Umbilical cord (tissue), 2 donors: ENCODE data around the gene FAH. TPM values are rescaled to one million over a fixed set of nuclear protein-coding genes. Genes with fewer than 3 reads are reported as not detected.
A peak's percentile ranks its signal among the peaks of the same experiment; 100 is the strongest.

Experiments used
- DNase-seq: peaks from one replicate; pipeline ENCODE4 v3.0.0-alpha.2; 2015; ENCODE audit warnings: low spot score
- total RNA-seq: library from RNA; depleted of rRNA; stranded (reverse); fragments of >200 nt; gene quantifications from one replicate; pipeline ENCODE4 v1.2.3, GENCODE V29; 2014; ENCODE audit warnings: low replicate concordance; ENCODE audit not compliant: insufficient read depth

The FAH gene
- total RNA-seq, 1 donor from 2014 or later = 19.3 TPM

- peak; percentile 34 for DNase-seq
Observed at GRCh38 chr15:80173022-80173759, 20.4 kb downstream of the FAH start.

GRCh38 chr15:80174017-80174746 lies 21.4 kb downstream of the FAH start:
- no peak for DNase-seq

DNA sequence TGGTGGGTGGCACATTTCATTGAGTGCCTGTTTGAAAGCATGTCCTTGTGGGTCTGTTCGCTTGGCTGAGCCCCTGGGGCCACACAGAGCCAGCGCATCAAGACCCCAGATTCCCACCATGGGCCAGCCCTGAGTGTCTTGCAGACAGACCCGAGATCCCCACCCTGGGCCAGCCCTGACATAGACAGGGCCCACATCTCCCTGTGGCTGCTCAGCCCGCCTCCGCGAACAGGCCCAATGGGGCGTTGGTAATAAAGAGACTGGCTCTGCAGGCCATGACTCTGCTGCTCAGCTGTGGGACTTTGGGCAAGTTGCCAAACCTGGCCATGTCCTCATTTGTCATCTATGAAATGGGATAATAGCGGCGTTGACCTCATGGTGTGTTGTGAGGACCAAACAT lies 22.6 kb downstream of the FAH start:
- DNase-seq = no peak

- DNase-seq = no peak
Observed at GRCh38 chr15:80176443-80176842, 23.6 kb downstream of the FAH start.

DNA sequence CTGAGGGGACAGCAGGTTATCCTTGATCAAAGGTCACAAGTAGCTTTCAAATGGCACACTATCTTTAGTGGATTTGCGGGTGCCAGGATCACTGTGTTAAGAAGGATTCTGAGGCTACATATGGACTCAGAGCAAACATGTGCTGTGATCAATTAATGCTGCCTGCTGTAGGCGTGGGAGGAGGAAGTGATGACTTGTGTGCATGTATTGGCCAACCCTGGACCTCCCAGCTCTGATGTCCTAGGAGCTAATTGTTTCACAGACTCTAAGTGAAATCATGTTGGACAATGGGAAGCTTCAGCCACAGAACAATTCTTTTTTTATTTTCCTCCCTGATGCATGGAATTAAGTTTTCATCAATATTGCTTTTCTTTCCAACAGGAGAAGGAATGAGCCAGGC lies 24.4 kb downstream of the FAH start:
- no peak for DNase-seq

GRCh38 chr15:80179025-80179759 lies 26.4 kb downstream of the FAH start:
- DNase-seq = no peak

GRCh38 chr15:80179935-80180334 lies 27.1 kb downstream of the FAH start:
- no peak for DNase-seq

GRCh38 chr15:80180468-80180867 lies 27.7 kb downstream of the FAH start:
- no peak for DNase-seq

GRCh38 chr15:80180986-80181385 lies 28.2 kb downstream of the FAH start:
- DNase-seq = no peak

GRCh38 chr15:80182611-80183261 lies 29.9 kb downstream of the FAH start:
- peak; percentile 41 for DNase-seq

GRCh38 chr15:80183306-80183705 lies 30.5 kb downstream of the FAH start:
- DNase-seq = no peak

DNA sequence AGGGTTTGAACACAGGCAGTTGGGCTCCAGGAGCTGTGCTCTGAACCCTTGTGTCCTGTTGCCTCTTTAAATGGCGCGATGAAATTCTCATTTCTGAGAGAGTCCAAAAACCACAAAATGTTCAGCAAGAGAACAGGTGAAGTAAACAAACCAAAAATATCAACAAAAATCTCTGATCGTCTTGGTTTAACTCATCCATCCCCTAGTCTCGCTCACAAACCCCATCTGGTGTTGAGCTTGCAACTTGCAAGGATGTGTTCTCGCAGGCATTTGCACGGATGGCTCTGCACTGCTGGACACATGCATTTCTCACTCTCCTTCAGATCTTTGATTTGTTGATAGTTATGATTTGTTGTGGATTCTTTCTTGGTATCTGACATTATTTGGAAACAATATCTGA lies 31.1 kb downstream of the FAH start:
- DNase-seq = no peak

GRCh38 chr15:80184554-80184953 lies 31.8 kb downstream of the FAH start:
- no peak for DNase-seq

DNA sequence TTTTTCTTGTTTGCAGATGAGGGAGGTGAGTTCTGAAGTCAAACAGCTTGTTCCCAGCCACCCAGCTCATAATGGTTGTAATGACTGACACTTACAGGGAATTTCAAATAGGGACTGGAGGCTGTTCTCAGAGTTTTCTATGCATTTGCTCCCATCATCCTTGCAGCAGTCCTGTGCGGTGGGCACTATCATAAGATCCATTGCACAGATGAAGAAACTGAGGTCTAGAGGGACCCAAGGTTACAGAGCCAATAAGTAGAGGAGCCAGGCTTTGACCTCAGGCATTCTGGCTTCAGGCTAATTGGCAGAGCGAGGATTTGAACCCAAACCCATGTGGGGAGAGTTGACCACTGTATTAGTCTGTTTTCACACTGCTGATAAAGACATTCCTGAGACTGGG lies 32.4 kb downstream of the FAH start:
- no peak for DNase-seq

DNA sequence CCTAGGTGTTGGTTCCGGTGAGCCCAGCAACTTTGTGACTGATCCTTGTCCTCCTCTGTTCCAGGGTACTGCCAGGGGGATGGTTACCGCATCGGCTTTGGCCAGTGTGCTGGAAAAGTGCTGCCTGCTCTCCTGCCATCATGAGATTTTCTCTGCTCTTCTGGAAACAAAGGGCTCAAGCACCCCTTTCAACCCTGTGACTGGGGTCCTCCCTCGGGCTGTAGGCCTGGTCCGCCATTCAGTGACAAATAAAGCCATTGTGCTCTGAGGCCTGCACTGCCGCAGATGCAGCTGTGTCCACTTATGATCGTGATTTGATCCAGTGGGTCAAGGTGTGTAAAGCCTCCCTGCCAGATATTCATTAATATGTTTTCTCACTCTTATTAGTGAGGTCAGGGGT lies 33.3 kb downstream of the FAH start:
- no peak for DNase-seq

GRCh38 chr15:80186597-80186996 lies 33.8 kb downstream of the FAH start:
- no peak for DNase-seq

- DNase-seq = peak; percentile 94
Observed at GRCh38 chr15:80188251-80188650, 35.5 kb downstream of the FAH start.

DNA sequence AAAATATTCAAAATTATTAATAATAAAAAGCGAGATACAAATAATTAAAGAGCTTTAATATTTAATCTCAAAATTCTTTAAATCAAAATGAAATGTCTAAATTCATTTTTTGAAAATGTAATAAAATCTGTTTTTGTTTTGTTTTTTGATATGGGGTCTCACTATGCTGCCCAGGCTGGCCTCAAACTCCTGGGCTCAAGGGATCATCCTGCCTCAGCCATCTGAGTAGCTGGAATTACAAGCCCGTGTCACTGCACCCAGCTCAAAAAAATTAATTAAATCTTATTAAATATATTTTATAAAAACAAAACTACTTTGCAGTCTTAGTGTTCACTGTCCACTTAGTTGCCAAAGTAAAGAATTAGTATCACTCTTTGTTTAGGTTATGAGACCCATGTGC lies 38.4 kb downstream of the FAH start:
- DNase-seq = no peak

DNA sequence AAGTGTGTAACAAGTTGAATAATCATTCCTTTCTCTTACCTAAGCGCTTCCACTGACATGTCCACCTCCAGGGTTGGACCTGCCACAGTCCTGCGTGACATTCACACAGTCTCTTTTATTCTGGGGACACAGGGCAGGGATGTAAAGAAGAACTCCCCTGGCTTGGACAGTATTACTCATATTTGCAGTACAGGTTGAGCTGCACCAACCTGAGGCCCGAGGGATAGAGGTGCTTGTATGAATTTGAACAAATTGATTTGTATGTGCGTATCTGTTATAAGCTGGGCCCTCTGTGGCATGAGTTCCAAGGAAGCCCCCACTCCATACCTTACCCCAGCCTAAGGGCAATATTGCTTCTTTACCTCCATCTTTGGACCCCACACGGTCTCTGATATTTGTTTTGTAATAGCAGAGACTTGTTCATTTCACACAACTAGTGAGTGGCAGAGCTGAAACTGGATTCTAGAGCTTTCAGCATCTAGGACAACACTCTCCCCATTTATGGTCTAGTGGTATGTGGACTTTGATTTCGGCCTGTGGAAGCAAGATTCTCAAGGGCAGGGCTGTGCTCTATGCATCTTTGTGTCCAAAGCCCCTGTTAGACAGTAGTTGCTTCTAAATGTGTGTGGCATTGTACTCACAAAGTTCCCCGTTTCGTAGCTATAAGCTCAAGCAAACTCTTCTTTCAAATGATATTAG lies 39.2 kb downstream of the FAH start:
- no peak for DNase-seq

DNA sequence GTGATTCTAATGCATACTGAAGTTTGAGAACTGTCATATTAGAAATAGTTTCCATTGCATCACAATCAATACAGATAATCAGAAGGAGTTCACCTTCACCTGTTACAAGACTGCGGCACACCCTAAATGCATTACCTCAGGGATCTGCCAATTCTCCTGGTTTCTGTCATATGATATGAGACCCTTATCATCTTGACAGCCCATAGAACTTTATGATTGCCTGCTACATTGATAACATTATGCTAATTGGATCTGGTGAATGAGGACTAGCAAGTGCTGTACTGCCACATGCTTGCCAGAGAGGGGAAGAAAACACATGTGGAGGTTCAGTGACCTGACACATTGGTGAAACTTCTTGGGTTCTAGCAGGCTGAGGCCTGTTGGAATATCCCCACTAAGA lies 41.4 kb downstream of the FAH start:
- DNase-seq = no peak

GRCh38 chr15:80194914-80195313 lies 42.1 kb downstream of the FAH start:
- DNase-seq = no peak
